ENCODE data around the gene FSIP1. TPM values are rescaled to one million over a fixed set of nuclear protein-coding genes. Genes with fewer than 3 reads are reported as not detected.

The FSIP1 gene
- total RNA-seq, 1 donor from 2014 or later: 1.6 TPM

DNA sequence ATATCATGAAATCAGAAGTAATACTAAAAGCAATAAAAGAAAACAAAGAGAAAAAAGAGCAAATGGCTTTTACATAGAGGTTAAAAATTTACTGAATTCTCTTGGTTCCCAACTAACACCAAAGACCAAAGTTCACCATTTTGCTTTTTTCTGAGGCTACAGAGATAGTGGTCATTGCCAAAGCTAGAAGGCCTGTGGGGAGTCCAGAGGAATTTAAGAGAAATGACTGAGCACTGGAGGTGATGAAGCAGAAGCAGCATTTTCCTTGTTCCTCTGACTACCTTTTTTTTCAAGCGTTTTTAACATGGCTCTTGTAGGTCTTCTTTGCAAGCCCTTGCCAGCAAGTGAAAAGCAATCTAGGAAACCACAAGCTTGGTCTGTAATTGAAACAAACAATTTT lies 143.6 kb downstream of the FSIP1 start:
- Mint-ChIP-seq H3K9me3 (ENCODE audit: low read depth) (no peaks in the 10 kb centered on the region), H3K4me1 (ENCODE audit: low read depth) (peaks cover 9% of the 10 kb centered on the region), H3K27me3 (no peaks in the 10 kb centered on the region), H3K27ac (no peak overlapping the region), H3K4me3 (ENCODE audit: low read depth) (no peak overlapping the region), H3K36me3 (ENCODE audit: insufficient read depth) (no peaks in the 10 kb centered on the region)
- TF ChIP-seq, protein P1, sequence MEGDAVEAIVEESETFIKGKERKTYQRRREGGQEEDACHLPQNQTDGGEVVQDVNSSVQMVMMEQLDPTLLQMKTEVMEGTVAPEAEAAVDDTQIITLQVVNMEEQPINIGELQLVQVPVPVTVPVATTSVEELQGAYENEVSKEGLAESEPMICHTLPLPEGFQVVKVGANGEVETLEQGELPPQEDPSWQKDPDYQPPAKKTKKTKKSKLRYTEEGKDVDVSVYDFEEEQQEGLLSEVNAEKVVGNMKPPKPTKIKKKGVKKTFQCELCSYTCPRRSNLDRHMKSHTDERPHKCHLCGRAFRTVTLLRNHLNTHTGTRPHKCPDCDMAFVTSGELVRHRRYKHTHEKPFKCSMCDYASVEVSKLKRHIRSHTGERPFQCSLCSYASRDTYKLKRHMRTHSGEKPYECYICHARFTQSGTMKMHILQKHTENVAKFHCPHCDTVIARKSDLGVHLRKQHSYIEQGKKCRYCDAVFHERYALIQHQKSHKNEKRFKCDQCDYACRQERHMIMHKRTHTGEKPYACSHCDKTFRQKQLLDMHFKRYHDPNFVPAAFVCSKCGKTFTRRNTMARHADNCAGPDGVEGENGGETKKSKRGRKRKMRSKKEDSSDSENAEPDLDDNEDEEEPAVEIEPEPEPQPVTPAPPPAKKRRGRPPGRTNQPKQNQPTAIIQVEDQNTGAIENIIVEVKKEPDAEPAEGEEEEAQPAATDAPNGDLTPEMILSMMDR (IDR thresholded peaks at IDR 0.05; ENCODE audit: unreplicated experiment): no peak
- DNase-seq (ENCODE audit: low spot score, unreplicated experiment): no peak

DNA sequence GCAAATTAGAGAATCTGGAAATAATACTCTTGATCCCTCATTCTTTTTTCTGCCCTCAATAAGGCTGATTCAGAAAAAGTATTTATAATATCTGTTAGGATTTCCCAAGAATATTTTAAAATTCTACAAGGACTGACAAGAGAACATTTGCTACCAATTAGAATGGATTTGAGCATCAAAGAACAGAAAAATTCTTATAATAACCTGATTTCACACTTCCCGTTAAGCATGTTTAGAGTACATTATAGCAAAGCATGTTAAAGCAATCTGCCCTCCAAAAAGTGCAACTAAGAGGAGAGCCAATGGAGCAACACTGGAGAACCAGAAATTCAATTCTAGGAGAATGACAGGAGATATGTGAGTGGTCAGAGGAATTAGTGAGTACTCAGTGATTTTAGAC lies 144.6 kb downstream of the FSIP1 start:
- TF ChIP-seq, protein P1 (IDR thresholded peaks at IDR 0.05; ENCODE audit: unreplicated experiment): no peak
- no peak for DNase-seq (ENCODE audit: low spot score, unreplicated experiment)
- no peaks in the 10 kb centered on the region for H3K27me3 Mint-ChIP-seq
- H3K4me3 Mint-ChIP-seq (ENCODE audit: low read depth): no peak overlapping the region
- H3K4me1 Mint-ChIP-seq (ENCODE audit: low read depth): peaks cover 8% of the 10 kb centered on the region
- no peaks in the 10 kb centered on the region for H3K9me3 Mint-ChIP-seq (ENCODE audit: low read depth)
- no peaks in the 10 kb centered on the region for H3K36me3 Mint-ChIP-seq (ENCODE audit: insufficient read depth)
- H3K27ac Mint-ChIP-seq: no peak overlapping the region

DNA sequence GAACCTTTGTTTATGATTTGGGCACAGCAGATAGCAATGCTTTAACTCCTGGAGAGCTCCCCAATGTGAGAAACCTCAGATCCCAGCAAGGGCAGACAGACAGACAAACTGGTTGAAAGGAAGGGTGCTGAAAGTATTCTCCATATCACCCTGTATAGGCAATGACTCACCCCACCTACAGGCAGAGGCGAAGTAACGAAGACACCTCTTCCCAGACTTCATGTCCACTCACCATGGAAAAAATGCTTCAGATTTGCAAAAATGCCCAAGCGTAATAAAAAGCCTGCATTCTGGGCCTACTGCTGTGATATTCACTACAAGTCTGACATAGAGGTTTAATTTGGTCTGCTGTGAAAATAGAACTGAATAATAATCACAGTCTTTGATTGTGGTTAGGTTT lies 151.3 kb downstream of the FSIP1 start:
- Mint-ChIP-seq H3K27ac (no peak overlapping the region), H3K27me3 (no peaks in the 10 kb centered on the region), H3K9me3 (ENCODE audit: low read depth) (no peaks in the 10 kb centered on the region), H3K4me1 (ENCODE audit: low read depth) (peaks cover 3% of the 10 kb centered on the region), H3K36me3 (ENCODE audit: insufficient read depth) (no peaks in the 10 kb centered on the region), H3K4me3 (ENCODE audit: low read depth) (no peak overlapping the region)
- TF ChIP-seq, protein P1 (IDR thresholded peaks at IDR 0.05; ENCODE audit: unreplicated experiment): no peak
- DNase-seq (ENCODE audit: low spot score, unreplicated experiment): no peak

DNA sequence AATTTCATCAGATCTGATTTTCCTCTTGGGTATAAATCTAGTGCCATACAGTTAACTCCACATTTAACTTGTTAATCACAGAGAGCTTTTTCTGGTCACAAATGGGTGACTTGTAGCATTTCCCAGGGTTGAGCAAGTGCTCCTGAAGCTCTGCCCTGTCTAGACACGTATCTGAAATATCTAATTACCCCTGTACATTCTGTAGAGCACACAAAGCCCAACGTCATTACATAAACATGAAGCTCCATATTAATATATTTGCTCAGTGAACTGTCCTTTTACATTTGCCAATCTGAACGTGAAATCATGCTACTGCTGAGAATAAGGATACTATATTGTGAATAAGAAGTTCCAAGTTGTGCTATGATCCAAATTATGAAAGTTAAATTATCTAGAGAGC lies 152.7 kb downstream of the FSIP1 start:
- TF ChIP-seq, protein P1 (IDR thresholded peaks at IDR 0.05; ENCODE audit: unreplicated experiment): no peak
- H3K4me3 Mint-ChIP-seq (ENCODE audit: low read depth): no peak overlapping the region
- H3K27ac Mint-ChIP-seq: no peak overlapping the region
- no peak for DNase-seq (ENCODE audit: low spot score, unreplicated experiment)
- H3K9me3 Mint-ChIP-seq (ENCODE audit: low read depth): no peaks in the 10 kb centered on the region
- H3K4me1 Mint-ChIP-seq (ENCODE audit: low read depth): peaks cover 3% of the 10 kb centered on the region
- no peaks in the 10 kb centered on the region for H3K27me3 Mint-ChIP-seq
- no peaks in the 10 kb centered on the region for H3K36me3 Mint-ChIP-seq (ENCODE audit: insufficient read depth)

DNA sequence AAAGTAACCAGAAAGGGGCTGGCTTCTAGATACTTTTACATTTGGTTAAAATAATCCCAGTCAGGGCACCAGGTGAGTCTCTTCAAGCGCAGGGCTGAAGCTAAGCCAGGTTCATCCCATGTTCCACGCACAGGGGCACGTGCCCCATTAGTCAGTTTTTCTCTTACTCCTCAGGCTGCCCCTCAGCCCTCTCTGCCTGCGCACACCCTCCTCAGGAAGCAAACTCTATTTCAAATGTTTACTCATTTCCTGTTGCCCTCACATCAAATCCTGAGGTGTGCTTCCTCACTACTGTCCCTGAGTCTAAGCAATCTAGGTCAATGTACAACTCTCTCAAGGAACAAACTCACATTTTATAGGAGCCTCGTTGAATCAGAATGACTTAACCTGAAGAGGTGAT lies 153.3 kb downstream of the FSIP1 start:
- TF ChIP-seq, protein P1 (IDR thresholded peaks at IDR 0.05; ENCODE audit: unreplicated experiment): no peak
- no peak for DNase-seq (ENCODE audit: low spot score, unreplicated experiment)
- Mint-ChIP-seq H3K9me3 (ENCODE audit: low read depth) (no peaks in the 10 kb centered on the region), H3K4me3 (ENCODE audit: low read depth) (no peak overlapping the region), H3K27me3 (no peaks in the 10 kb centered on the region), H3K36me3 (ENCODE audit: insufficient read depth) (no peaks in the 10 kb centered on the region), H3K27ac (no peak overlapping the region), H3K4me1 (ENCODE audit: low read depth) (peaks cover 3% of the 10 kb centered on the region)
